ENCODE data around the gene BUB1. TPM values are rescaled to one million over a fixed set of nuclear protein-coding genes. Genes with fewer than 3 reads are reported as not detected.
"Not testable (repeated sequence)": the region's sequence is repeated elsewhere in the genome, so short reads cannot be mapped to it uniquely, and the experiment has no call there.

The BUB1 gene
- total RNA-seq, 2 donors from 2014 or later = 0.27 to 0.49 TPM

GRCh38 chr2:110688594-110689091 is 10.8 kb upstream of the BUB1 start:
- Histone ChIP-seq H3K36me3 (no peaks in the 10 kb centered on the region), H3K9me3 (no peaks in the 10 kb centered on the region), H3K4me1 (ENCODE audit: control insufficient read depth in 1 of 2, low read depth in 2 of 2) (no peaks in the 10 kb centered on the region), H3K27me3 (replicated peaks; ENCODE audit: insufficient read depth) (no peaks in the 10 kb centered on the region), H3K27ac (no peak overlapping the region), H3K4me3 (no peak overlapping the region)
- TF ChIP-seq, protein P1, sequence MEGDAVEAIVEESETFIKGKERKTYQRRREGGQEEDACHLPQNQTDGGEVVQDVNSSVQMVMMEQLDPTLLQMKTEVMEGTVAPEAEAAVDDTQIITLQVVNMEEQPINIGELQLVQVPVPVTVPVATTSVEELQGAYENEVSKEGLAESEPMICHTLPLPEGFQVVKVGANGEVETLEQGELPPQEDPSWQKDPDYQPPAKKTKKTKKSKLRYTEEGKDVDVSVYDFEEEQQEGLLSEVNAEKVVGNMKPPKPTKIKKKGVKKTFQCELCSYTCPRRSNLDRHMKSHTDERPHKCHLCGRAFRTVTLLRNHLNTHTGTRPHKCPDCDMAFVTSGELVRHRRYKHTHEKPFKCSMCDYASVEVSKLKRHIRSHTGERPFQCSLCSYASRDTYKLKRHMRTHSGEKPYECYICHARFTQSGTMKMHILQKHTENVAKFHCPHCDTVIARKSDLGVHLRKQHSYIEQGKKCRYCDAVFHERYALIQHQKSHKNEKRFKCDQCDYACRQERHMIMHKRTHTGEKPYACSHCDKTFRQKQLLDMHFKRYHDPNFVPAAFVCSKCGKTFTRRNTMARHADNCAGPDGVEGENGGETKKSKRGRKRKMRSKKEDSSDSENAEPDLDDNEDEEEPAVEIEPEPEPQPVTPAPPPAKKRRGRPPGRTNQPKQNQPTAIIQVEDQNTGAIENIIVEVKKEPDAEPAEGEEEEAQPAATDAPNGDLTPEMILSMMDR (IDR thresholded peaks at IDR 0.05) = no peak
- no peak for DNase-seq (ENCODE audit: low spot score)
- no peak for ATAC-seq (ENCODE audit: insufficient number of reproducible peaks, low FRiP score, low read depth)

- DNase-seq (ENCODE audit: low spot score); H3K9me3 ChIP-seq; H3K27me3 ChIP-seq (replicated peaks; ENCODE audit: insufficient read depth); H3K27ac ChIP-seq; H3K4me3 ChIP-seq; ATAC-seq (ENCODE audit: insufficient number of reproducible peaks, low FRiP score, low read depth); H3K36me3 ChIP-seq; H3K4me1 ChIP-seq (ENCODE audit: control insufficient read depth in 1 of 2, low read depth in 2 of 2): not testable (repeated sequence)
Observed at GRCh38 chr2:110687775-110688484, 10.1 kb upstream of the BUB1 start.

DNA sequence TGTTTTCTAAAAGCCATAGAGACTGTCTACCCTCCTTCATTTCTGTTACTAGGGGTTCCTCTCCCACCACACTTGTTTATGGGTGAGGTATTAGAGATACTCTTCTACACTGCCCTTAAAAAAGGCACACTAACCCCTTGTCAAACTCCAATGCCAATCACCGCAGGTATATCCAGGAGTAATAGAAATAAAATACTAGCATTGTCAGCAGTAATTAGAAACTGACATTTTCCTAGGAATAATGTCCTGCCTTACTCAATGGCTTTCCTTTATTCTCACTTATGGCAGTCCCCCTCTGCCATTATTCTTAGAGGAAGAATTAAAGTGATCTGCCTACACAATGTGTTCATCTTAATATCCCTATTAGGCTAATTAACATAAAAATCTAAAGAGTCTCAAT is 5.0 kb upstream of the BUB1 start:
- no peak for ATAC-seq (ENCODE audit: insufficient number of reproducible peaks, low FRiP score, low read depth)
- TF ChIP-seq, protein P1 (IDR thresholded peaks at IDR 0.05) = no peak
- peaks cover 0 to 12% of the 10 kb centered on the region in 2 donors for H3K4me1 ChIP-seq (ENCODE audit: control insufficient read depth in 1 of 2, low read depth in 2 of 2)
- H3K36me3 ChIP-seq = no peaks in the 10 kb centered on the region
- H3K9me3 ChIP-seq = no peaks in the 10 kb centered on the region
- no peak overlapping the region for H3K4me3 ChIP-seq
- no peaks in the 10 kb centered on the region for H3K27me3 ChIP-seq (replicated peaks; ENCODE audit: insufficient read depth)
- H3K27ac ChIP-seq = no peak overlapping the region
- no peak for DNase-seq (ENCODE audit: low spot score)

DNA sequence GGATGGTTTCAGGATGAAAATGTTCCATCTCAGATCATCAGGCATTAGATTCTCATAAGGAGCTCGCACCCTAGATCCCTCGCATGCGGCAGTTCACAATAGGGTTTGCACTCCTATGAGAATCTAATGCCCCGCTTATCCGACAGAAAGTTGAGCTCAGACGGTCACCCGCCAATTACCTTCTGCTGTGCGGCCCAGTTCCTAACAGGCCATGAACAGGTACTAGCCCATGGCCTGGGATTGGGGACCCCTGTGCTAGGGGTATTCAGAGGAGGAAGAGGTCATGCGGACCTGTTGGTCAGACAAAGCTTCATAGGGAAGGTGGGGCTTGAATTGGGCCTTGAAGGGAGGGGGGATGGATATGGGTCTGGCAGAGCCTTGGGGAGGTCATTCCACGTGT is 4.4 kb upstream of the BUB1 start:
- TF ChIP-seq, protein P1 (IDR thresholded peaks at IDR 0.05) = no peak

DNA sequence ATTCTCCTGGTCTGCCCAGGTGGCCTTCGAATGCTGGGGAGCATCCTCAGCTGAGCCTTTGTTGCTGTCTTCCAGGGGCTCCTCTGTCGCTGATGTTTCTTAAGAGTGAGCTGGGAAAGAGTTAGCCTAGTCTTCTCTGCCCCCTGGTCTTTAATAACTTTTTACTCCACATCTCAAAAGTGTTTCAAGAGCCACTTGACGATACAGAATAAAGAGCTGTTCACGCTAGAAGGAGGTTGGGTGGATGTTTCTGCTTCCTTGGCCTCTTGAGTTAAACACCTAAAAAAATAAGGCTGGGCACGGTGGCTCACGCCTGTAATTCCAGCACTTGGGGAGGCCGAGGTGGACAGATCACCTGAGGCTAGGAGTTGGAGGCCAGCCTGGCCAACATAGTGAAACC is 2.8 kb upstream of the BUB1 start:
- no peak for DNase-seq (ENCODE audit: low spot score)
- peaks cover 2 to 17% of the 10 kb centered on the region in 2 donors for H3K4me1 ChIP-seq (ENCODE audit: control insufficient read depth in 1 of 2, low read depth in 2 of 2)
- no peaks in the 10 kb centered on the region for H3K9me3 ChIP-seq
- ATAC-seq (ENCODE audit: insufficient number of reproducible peaks, low FRiP score, low read depth) = no peak
- H3K4me3 ChIP-seq = no peak overlapping the region
- H3K27me3 ChIP-seq (replicated peaks; ENCODE audit: insufficient read depth) = no peaks in the 10 kb centered on the region
- no peak overlapping the region for H3K27ac ChIP-seq
- no peaks in the 10 kb centered on the region for H3K36me3 ChIP-seq
- TF ChIP-seq, protein P1 (IDR thresholded peaks at IDR 0.05) = no peak

More for the DNA sequence above, 4.4 kb upstream of the BUB1 start:
- ATAC-seq (ENCODE audit: insufficient number of reproducible peaks, low FRiP score, low read depth) (no peak), DNase-seq (ENCODE audit: low spot score) (no peak)
- H3K9me3 ChIP-seq = no peaks in the 10 kb centered on the region
- H3K27me3 ChIP-seq (replicated peaks; ENCODE audit: insufficient read depth) = no peaks in the 10 kb centered on the region
- no peak overlapping the region for H3K4me3 ChIP-seq
- H3K36me3 ChIP-seq = no peaks in the 10 kb centered on the region
- H3K27ac ChIP-seq = no peak overlapping the region
- H3K4me1 ChIP-seq (ENCODE audit: control insufficient read depth in 1 of 2, low read depth in 2 of 2) = peaks cover 2 to 17% of the 10 kb centered on the region in 2 donors
